A549 treated with CORT108297 at 1 μM for 4 hours (cell line): ENCODE data around the gene TAS2R9. TPM values are rescaled to one million over a fixed set of nuclear protein-coding genes. Genes with fewer than 3 reads are reported as not detected.

ENCODE experiments used
- total RNA-seq: library from RNA; stranded (reverse); fragments of 200-300 nt; extraction: Qiagen RNA extraction; gene quantifications from 5 replicates; pipeline ENCODE4 v1.2.3, GENCODE V29; 2022

Gene TAS2R9
- not detected in 5 replicates for total RNA-seq

GRCh38 chr12:10810068-10810467 is at the start of gene TAS2R9:
Gene TAS2R9 (minus strand): TSS chr12:10810168. CDS start chr12:10810075, 93 bp downstream.

GRCh38 chr12:10849425-10849878 is 39.5 kb upstream of the TAS2R9 start, which contains the start of gene PRR4:
Gene PRR4 (minus strand): TSS chr12:10849475. CDS start chr12:10849437, 38 bp downstream.

DNA sequence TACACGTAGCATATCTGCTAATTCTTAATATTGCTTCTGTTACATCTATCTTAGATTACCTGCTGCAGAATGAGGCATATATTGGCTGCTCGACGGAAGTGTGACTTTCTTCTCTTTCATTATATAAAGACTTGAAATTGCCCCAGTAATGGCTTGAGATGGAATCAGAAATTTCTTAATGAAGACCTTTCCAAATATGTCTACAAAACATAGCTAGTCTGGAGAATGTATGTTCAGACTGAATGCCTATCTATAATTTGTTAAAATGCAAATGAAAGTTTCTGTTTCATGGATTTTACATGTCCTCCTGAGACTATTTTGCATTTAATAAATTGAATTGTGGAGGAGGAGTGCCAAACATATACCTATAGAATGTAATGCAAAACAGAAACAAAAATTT is 16.3 kb upstream of the TAS2R9 start, which contains the start of gene TAS2R10:
Gene TAS2R10, minus strand, starts transcription at position 101 of the 400 bp plus-strand sequence. Its CDS starts 89 bp downstream, at position 12.

GRCh38 chr12:10807186-10807585 is 2.8 kb downstream of the TAS2R9 start, which contains the start of gene TAS2R8:
Gene TAS2R8 (minus strand): TSS chr12:10807286. CDS start chr12:10806980, 306 bp downstream.

DNA sequence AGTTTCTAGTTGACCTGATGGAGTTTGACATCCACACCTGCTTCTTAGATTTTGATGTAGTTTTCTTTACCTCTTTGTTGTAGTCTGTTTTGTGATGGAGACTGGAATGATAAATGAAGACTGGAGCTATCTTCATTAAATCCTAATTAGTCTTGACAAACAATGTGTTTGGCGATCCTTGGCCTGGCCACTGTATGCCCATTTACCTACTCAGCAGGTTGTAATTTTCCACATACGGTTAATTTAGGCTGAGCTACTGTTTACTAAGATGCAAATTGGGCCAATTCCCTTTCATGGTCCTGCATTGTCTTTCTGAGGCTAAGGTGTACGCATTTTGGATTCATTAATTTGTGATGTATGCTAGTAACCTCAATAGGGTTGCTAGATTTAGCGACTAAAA is 7.4 kb downstream of the TAS2R9 start, which contains the start of gene TAS2R7:
Gene TAS2R7, minus strand, starts transcription at position 41 of the 400 bp plus-strand sequence. CDS start 57 bp downstream, outside the sequence.

Other genes starting within 250 kb of the TAS2R9 start
- 49.6 to 60.7 TPM (median 53.5 TPM) in 5 replicates for gene MAGOHB, start 196.6 kb downstream of the TAS2R9 start, total RNA-seq
- 0.14 to 0.43 TPM (median 0.23 TPM) in 5 replicates for gene STYK1, start 136.1 kb downstream of the TAS2R9 start, total RNA-seq
- 242 to 284 TPM (median 259 TPM) in 5 replicates for gene YBX3, start 86.8 kb downstream of the TAS2R9 start, total RNA-seq
- not detected in 5 replicates for gene TAS2R7, start 7.5 kb downstream of the TAS2R9 start, total RNA-seq
- gene TAS2R8, start 2.9 kb downstream of the TAS2R9 start, total RNA-seq = not detected in 5 replicates
- 0.11 to 0.17 TPM in 2 of 5 replicates, not detected in the others for gene TAS2R10, start 16.2 kb upstream of the TAS2R9 start, total RNA-seq
- 1.6 to 2.9 TPM (median 2.6 TPM) in 5 replicates for gene PRR4, start 39.3 kb upstream of the TAS2R9 start, total RNA-seq
- gene PRH1, start 74.1 kb upstream of the TAS2R9 start, total RNA-seq = 1.7 to 4.2 TPM (median 2.7 TPM) in 5 replicates
- gene TAS2R13, start 99.4 kb upstream of the TAS2R9 start, total RNA-seq = not detected in 5 replicates
- 0.16 to 0.47 TPM in 2 of 5 replicates, not detected in the others for gene PRH2, start 119.1 kb upstream of the TAS2R9 start, total RNA-seq
- gene TAS2R14, start 129.1 kb upstream of the TAS2R9 start, total RNA-seq = 0.30 to 0.96 TPM (median 0.58 TPM) in 5 replicates
- not detected in 5 replicates for gene TAS2R50, start 176.7 kb upstream of the TAS2R9 start, total RNA-seq
- 0.07 to 0.13 TPM (median 0.10 TPM) in 5 replicates for gene TAS2R20, start 188.1 kb upstream of the TAS2R9 start, total RNA-seq
- 0.18 TPM in 1 of 5 replicates, not detected in the others for gene TAS2R19, start 212.5 kb upstream of the TAS2R9 start, total RNA-seq
- 0.13 to 0.28 TPM (median 0.17 TPM) in 3 of 5 replicates, not detected in the others for gene TAS2R31, start 221.2 kb upstream of the TAS2R9 start, total RNA-seq